Hepatocyte (in vitro differentiated cells): ENCODE measurements around the gene NOP53.

Source experiments
- EZH2 ChIP-seq: fragments of 200-600 bp; sonication (generic); IDR thresholded peaks from 2 replicates; pipeline ENCODE4 v1.6.1; 2016; ENCODE audit warnings: antibody characterized with exemption, mild to moderate bottlenecking, borderline replicate concordance
- EZH2phosphoT487 ChIP-seq: fragments of 200-600 bp; sonication (generic); IDR thresholded peaks from one replicate; pipeline ENCODE4 v1.6.1; 2018; ENCODE audit warnings: antibody characterized with exemption, mild to moderate bottlenecking, low read depth, moderate library complexity; ENCODE audit not compliant: unreplicated experiment, severe bottlenecking
- TF ChIP-seq, protein P1 (sequence below): fragments of 200-600 bp; sonication (generic); IDR thresholded peaks from 2 replicates; pipeline ENCODE4 v1.5.1; 2016; ENCODE audit warnings: antibody characterized with exemption, mild to moderate bottlenecking; ENCODE audit not compliant: poor library complexity

DNA sequence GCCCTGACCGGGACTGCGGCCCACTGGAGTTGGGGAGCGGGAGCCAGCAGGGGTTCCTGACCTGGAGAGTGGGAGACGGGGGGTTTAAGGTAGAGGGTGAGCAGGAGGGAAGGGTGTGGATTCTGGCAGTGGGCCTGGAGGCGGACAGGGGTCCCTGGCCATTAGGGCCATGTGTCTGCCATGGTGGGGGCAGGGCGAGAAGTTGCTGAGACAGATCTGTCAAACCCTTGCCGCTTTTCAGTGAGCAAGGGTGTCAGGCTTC, 20.9 kb downstream of the NOP53 start:
- TF ChIP-seq, protein P1, sequence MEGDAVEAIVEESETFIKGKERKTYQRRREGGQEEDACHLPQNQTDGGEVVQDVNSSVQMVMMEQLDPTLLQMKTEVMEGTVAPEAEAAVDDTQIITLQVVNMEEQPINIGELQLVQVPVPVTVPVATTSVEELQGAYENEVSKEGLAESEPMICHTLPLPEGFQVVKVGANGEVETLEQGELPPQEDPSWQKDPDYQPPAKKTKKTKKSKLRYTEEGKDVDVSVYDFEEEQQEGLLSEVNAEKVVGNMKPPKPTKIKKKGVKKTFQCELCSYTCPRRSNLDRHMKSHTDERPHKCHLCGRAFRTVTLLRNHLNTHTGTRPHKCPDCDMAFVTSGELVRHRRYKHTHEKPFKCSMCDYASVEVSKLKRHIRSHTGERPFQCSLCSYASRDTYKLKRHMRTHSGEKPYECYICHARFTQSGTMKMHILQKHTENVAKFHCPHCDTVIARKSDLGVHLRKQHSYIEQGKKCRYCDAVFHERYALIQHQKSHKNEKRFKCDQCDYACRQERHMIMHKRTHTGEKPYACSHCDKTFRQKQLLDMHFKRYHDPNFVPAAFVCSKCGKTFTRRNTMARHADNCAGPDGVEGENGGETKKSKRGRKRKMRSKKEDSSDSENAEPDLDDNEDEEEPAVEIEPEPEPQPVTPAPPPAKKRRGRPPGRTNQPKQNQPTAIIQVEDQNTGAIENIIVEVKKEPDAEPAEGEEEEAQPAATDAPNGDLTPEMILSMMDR: no peak
- TF ChIP-seq EZH2phosphoT487 (no peak), EZH2 (no peak)
